Transverse colon (tissue), 4 donors: ENCODE measurements around the gene TNF.

Experiments used
- CTCF ChIP-seq, 5 experiments: fragments of 200-600 bp in 3 of 5; fragments of 450-650 bp in 2 of 5; sonication (generic) in 3 of 5; IDR thresholded peaks; 1 replicate in 2 of 5; 2 replicates in 3 of 5; pipeline ENCODE4 v1.5.1; 2016 to 2017; ENCODE audit warnings: antibody characterized with exemption in 5 of 5, inconsistent platforms in 3 of 5, mild to moderate bottlenecking in 2 of 5, moderate library complexity in 1 of 5
- EP300 ChIP-seq: sonication (generic); formaldehyde crosslinking; IDR thresholded peaks from one replicate; pipeline ENCODE4 v1.6.1; 2017; ENCODE audit warnings: antibody characterized with exemption, low read depth
- POLR2A ChIP-seq: fragments of 450-650 bp; IDR thresholded peaks from one replicate; pipeline ENCODE4 v1.6.1; 2016; ENCODE audit warnings: antibody characterized with exemption, mild to moderate bottlenecking, moderate library complexity
- POLR2AphosphoS5 ChIP-seq, 3 donors: sonication (generic); formaldehyde crosslinking; IDR thresholded peaks; one replicate each; pipeline ENCODE4 v1.6.1; 2016; ENCODE audit warnings: antibody characterized with exemption in 3 of 3

- TF ChIP-seq CTCF (IDR thresholded peaks at IDR 0.05): no peak
- no peak for TF ChIP-seq POLR2A
- no peak for TF ChIP-seq EP300
- TF ChIP-seq POLR2AphosphoS5 (IDR thresholded peaks at IDR 0.05): no peak
Measured at GRCh38 chr6:31535538-31536324, 39.6 kb upstream of the TNF start.
